Heart left ventricle (tissue), 13 donors: ENCODE data around the gene GAD2.

Source experiments
- CTCF ChIP-seq, 12 donors: fragments of 200-600 bp; sonication (generic) in 4 of 12; IDR thresholded peaks; one replicate each; pipeline versions ENCODE4 v1.5.0 to v1.8.0; 2018 to 2022; ENCODE audit warnings: antibody characterized with exemption in 12 of 12, mild to moderate bottlenecking in 5 of 12
- POLR2A ChIP-seq, 2 donors: fragments of 450-650 bp; IDR thresholded peaks; one replicate each; pipeline ENCODE4 v1.6.1; 2017; ENCODE audit warnings: antibody characterized with exemption in 2 of 2, mild to moderate bottlenecking in 2 of 2, moderate library complexity in 2 of 2
- donor health status: ischemic (EF 13 %, LVEDD 7.1; RV severe dilation, severe dysfunction).
- donor health status: DM: no; HTN: yes; CAD: no.
- donor health status: DM: no; HTN: no; CAD: no.
- donor health status: ischemic (EF 25% LVEDD 6.9; RV normal size, moderate dysfunction).
- donor health status: ischemic (EF 25% LVEDD 5.7; RV mildly dilated, moderate dysfunction).
- donor health status: ischemic (EF 35%, LVEDD 5.7; RV mildly dilated, moderate dysfunction).
- donor health status: nonischemic (EF 11% LVEDD 7.7; RV severe dilation, severe dysfunction).
- donor health status: DM: yes; HTN: yes; CAD: no.
- donor health status: PGD.
- donor health status: ischemic (EF 29% LVEDD 5.4; RV normal size, mild dysfunction).
- donor health status: nonischemic (EF 23%, LVEDD 6.1; RV moderate dilation, normal function).

- TF ChIP-seq CTCF (IDR thresholded peaks at IDR 0.05) (no peak), POLR2A (IDR thresholded peaks at IDR 0.05) (no peak)
These were observed 83.4 kb downstream of the GAD2 start for GRCh38 chr10:26300001-26300400.
